Calu3 (cell line): ENCODE data around the gene EIF2B2. TPM values are rescaled to one million over a fixed set of nuclear protein-coding genes. Genes with fewer than 3 reads are reported as not detected.

Experiments used
- BruUV-seq: library from RNA; stranded (reverse); fragments of 400-500 nt; replicated peaks from 2 replicates; lab custom pipeline; 2021; lab: Mats Ljungman, UMichigan
- CTCF ChIA-PET: fragments of 300-600 bp; sonication (Branson Sonifier 250); formaldehyde crosslinking; loops from one replicate; lab custom pipeline; 2022; ENCODE audit warnings: antibody characterized with exemption; lab: Charles Lee
- DNase-seq: peaks from one replicate; pipeline ENCODE4 v3.0.0; 2022
- H3K27ac Mint-ChIP-seq: one replicate; pipeline ENCODE4 v1.8.0; 2022; ENCODE audit warnings: mixed read lengths; ENCODE audit not compliant: unreplicated experiment
- H3K27me3 Mint-ChIP-seq: one replicate; pipeline ENCODE4 v1.8.0; 2022; ENCODE audit warnings: mixed read lengths; ENCODE audit not compliant: unreplicated experiment
- H3K36me3 Mint-ChIP-seq: one replicate; pipeline ENCODE4 v1.8.0; 2022; ENCODE audit warnings: mild to moderate bottlenecking, moderate library complexity, mixed read lengths; ENCODE audit not compliant: insufficient read depth, unreplicated experiment
- H3K4me1 Mint-ChIP-seq: one replicate; pipeline ENCODE4 v1.8.0; 2022; ENCODE audit warnings: mild to moderate bottlenecking, low read depth, mixed read lengths; ENCODE audit not compliant: unreplicated experiment
- H3K4me3 Mint-ChIP-seq: one replicate; pipeline ENCODE4 v1.8.0; 2022; ENCODE audit warnings: mild to moderate bottlenecking, low read depth, moderate library complexity, mixed read lengths; ENCODE audit not compliant: unreplicated experiment
- H3K9me3 Mint-ChIP-seq: one replicate; pipeline ENCODE4 v1.8.0; 2022; ENCODE audit warnings: low read depth, mixed read lengths; ENCODE audit not compliant: unreplicated experiment
- intact Hi-C: fragments of 100-400 bp; cut with micrococcal nuclease; formaldehyde crosslinking; loops from one replicate; pipeline ENCODE4 v1.10.0; 2022; ENCODE audit not compliant: unreplicated experiment
- total RNA-seq: library from RNA; stranded (reverse); gene quantifications from 2 replicates; pipeline ENCODE4 v1.2.3, GENCODE V29; 2022
- TF ChIP-seq, protein P1 (sequence below): fragments of 200-600 bp; IDR thresholded peaks from one replicate; pipeline ENCODE4 v1.8.0; 2022; ENCODE audit warnings: antibody characterized with exemption; ENCODE audit not compliant: unreplicated experiment

Gene EIF2B2
- total RNA-seq, 1 experiment from 2014 or later = 41.2 TPM

- H3K4me1 Mint-ChIP-seq = peaks cover 12% of the 10 kb centered on the region
- peaks cover 29% of the 10 kb centered on the region for H3K36me3 Mint-ChIP-seq
- DNase-seq = no peak
- no peaks in the 10 kb centered on the region for H3K9me3 Mint-ChIP-seq
- CTCF ChIA-PET = no interaction called here
- TF ChIP-seq, protein P1, sequence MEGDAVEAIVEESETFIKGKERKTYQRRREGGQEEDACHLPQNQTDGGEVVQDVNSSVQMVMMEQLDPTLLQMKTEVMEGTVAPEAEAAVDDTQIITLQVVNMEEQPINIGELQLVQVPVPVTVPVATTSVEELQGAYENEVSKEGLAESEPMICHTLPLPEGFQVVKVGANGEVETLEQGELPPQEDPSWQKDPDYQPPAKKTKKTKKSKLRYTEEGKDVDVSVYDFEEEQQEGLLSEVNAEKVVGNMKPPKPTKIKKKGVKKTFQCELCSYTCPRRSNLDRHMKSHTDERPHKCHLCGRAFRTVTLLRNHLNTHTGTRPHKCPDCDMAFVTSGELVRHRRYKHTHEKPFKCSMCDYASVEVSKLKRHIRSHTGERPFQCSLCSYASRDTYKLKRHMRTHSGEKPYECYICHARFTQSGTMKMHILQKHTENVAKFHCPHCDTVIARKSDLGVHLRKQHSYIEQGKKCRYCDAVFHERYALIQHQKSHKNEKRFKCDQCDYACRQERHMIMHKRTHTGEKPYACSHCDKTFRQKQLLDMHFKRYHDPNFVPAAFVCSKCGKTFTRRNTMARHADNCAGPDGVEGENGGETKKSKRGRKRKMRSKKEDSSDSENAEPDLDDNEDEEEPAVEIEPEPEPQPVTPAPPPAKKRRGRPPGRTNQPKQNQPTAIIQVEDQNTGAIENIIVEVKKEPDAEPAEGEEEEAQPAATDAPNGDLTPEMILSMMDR = no peak
- no peak overlapping the region for H3K27ac Mint-ChIP-seq
- intact Hi-C loops = no loop called here
- H3K27me3 Mint-ChIP-seq = no peaks in the 10 kb centered on the region
- no peak overlapping the region for H3K4me3 Mint-ChIP-seq
- no TSS peak for BruUV-seq
Measured at GRCh38 chr14:75059642-75060041, 56.9 kb downstream of the EIF2B2 start.

DNA sequence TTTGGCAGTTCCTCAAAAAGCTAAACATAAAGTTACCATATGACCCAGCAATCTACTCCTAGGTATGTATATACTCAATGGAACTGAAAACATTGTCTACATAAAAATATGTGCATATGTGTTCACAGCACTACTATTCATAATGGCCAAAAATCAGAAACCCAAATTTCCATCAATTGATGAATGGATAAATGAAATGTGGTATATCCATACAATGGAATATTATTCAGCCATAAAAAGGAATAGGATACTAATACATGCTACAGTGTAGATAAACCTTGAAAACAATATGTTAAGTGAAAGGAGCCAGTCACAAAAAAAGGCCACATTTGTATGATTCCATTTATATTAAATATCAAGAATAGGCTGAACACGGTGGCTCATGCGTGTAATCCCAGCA lies 57.7 kb downstream of the EIF2B2 start:
- CTCF ChIA-PET = no interaction called here
- Mint-ChIP-seq H3K9me3 (no peaks in the 10 kb centered on the region), H3K27me3 (no peaks in the 10 kb centered on the region), H3K27ac (no peak overlapping the region), H3K4me1 (peaks cover 12% of the 10 kb centered on the region), H3K36me3 (peaks cover 29% of the 10 kb centered on the region), H3K4me3 (no peak overlapping the region)
- BruUV-seq = no TSS peak
- intact Hi-C loops = no loop called here
- TF ChIP-seq, protein P1 = no peak
- no peak for DNase-seq

Other genes with a start within 250 kb of the EIF2B2 start
- 66.5 and 67.5 TPM in 2 replicates for gene YLPM1, start 239.6 kb upstream of the EIF2B2 start, total RNA-seq
- gene PROX2, start 126.8 kb upstream of the EIF2B2 start, total RNA-seq = not detected in 2 replicates
- gene DLST, start 121.0 kb upstream of the EIF2B2 start, total RNA-seq = 84.2 and 89.1 TPM in 2 replicates
- 16.4 and 18.5 TPM in 2 replicates for gene RPS6KL1, start 79.7 kb upstream of the EIF2B2 start, total RNA-seq
- gene PGF, start 47.3 kb upstream of the EIF2B2 start, total RNA-seq = 1.2 and 2.1 TPM in 2 replicates
- 24.7 and 25.0 TPM in 2 replicates for gene MLH3, start 48.5 kb downstream of the EIF2B2 start, total RNA-seq
- 27.4 and 33.2 TPM in 2 replicates for gene ACYP1, start 61.1 kb downstream of the EIF2B2 start, total RNA-seq
- 5.1 and 5.3 TPM in 2 replicates for gene ZC2HC1C, start 66.7 kb downstream of the EIF2B2 start, total RNA-seq
- gene NEK9, start 124.1 kb downstream of the EIF2B2 start, total RNA-seq = 63.4 and 65.4 TPM in 2 replicates
- 391 and 434 TPM in 2 replicates for gene TMED10, start 173.7 kb downstream of the EIF2B2 start, total RNA-seq